Uterus (tissue), 4 donors: ENCODE measurements around the gene RNF151. TPM values are rescaled to one million over a fixed set of nuclear protein-coding genes. Genes with fewer than 3 reads are reported as not detected.

Experiments
- DNase-seq, 2 donors: peaks; one replicate each; pipeline ENCODE4 v3.0.0-alpha.2; 2019 to 2020
- H3K27ac ChIP-seq, 2 donors: fragments of 200-600 bp; sonication (generic); 1 replicate in 1 of 2; 2 replicates in 1 of 2; pipeline ENCODE4 v1.5.1; 2016 to 2018
- H3K27me3 ChIP-seq, 2 donors: fragments of 200-600 bp; sonication (generic); one replicate each; pipeline ENCODE4 v1.5.1; 2018 to 2019; ENCODE audit warnings: control low read depth in 1 of 2
- H3K36me3 ChIP-seq, 2 donors: fragments of 200-600 bp; sonication (generic); one replicate each; pipeline ENCODE4 v1.5.1; 2019; ENCODE audit warnings: control low read depth in 1 of 2
- H3K4me1 ChIP-seq, 2 donors: fragments of 200-600 bp; sonication (generic); one replicate each; pipeline ENCODE4 v1.5.1; 2018 to 2019; ENCODE audit warnings: control low read depth in 1 of 2
- H3K4me3 ChIP-seq, 2 donors: fragments of 200-600 bp; sonication (generic); 1 replicate in 1 of 2; 2 replicates in 1 of 2; pipeline ENCODE4 v1.5.1; 2018 to 2019; ENCODE audit warnings: mild to moderate bottlenecking in 1 of 2
- H3K9me3 ChIP-seq, 2 donors: fragments of 200-600 bp; sonication (generic); one replicate each; pipeline ENCODE4 v1.5.1; 2019; ENCODE audit warnings: control low read depth in 1 of 2
- POLR2A ChIP-seq, 2 donors: fragments of 450-650 bp; IDR thresholded peaks; one replicate each; pipeline ENCODE4 v1.6.1; 2016; ENCODE audit warnings: antibody characterized with exemption in 2 of 2, mild to moderate bottlenecking in 1 of 2, moderate library complexity in 1 of 2
- intact Hi-C: fragments of 100-400 bp; cut with DNase I; formaldehyde crosslinking; loops from one replicate; pipeline ENCODE4 v1.15.1; 2023; ENCODE audit warnings: low total_unique reads
- total RNA-seq, 4 donors: library from RNA; depleted of rRNA in 3 of 4; stranded (reverse); fragments of >200 nt in 3 of 4; gene quantifications; one replicate each; pipeline versions ENCODE4 v1.1.0 to v1.2.4, GENCODE V29; 2014 to 2023
- TF ChIP-seq, protein P1 (sequence below), 4 experiments: fragments of 200-600 bp in 2 of 4; fragments of 450-650 bp in 2 of 4; sonication (generic) in 2 of 4; IDR thresholded peaks; one replicate each; pipeline ENCODE4 v1.5.1; 2016 to 2019; ENCODE audit warnings: antibody characterized with exemption in 4 of 4, mild to moderate bottlenecking in 2 of 4, moderate library complexity in 1 of 4
- donor health status: DM: yes; HTN: yes; CAD: no.

The RNF151 gene
- total RNA-seq, 4 donors from 2014 or later, result not detected

DNA sequence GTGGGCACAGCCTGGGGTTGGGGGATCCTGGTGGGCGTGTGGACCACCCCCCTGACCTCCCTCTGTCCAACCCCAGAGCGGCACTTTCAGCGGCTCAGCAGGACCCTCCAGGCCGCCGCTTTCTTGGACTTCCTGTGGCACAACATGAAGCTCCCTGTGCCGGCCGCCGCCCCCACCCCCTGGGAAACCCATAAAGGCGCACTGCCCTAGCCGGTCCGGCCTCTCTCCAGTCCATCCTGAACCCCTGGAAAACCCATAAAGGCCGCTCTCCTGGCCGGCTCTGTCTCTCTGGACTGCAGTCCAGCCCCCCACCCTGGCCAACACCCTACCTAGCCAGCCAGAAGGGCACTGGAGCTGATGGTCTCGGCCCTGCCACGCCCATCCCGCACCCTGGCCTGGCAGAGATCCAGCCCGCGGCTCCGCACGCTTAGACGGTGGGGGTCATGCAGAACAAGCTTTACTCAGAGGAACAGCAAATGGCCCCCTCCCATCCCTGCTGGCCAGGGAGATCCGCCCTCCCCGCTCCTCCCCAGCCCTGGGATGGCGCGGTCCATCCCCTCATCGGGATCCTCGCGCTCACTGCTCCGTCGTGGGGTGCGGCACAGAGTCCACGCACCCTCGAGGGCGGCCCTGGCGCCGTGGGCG lies 11.9 kb downstream of the RNF151 start:
- peaks cover 0 to 14% of the 10 kb centered on the region in 2 donors for H3K27me3 ChIP-seq
- no peak for DNase-seq
- TF ChIP-seq POLR2A (IDR thresholded peaks at IDR 0.05), result no peak
- TF ChIP-seq, protein P1, sequence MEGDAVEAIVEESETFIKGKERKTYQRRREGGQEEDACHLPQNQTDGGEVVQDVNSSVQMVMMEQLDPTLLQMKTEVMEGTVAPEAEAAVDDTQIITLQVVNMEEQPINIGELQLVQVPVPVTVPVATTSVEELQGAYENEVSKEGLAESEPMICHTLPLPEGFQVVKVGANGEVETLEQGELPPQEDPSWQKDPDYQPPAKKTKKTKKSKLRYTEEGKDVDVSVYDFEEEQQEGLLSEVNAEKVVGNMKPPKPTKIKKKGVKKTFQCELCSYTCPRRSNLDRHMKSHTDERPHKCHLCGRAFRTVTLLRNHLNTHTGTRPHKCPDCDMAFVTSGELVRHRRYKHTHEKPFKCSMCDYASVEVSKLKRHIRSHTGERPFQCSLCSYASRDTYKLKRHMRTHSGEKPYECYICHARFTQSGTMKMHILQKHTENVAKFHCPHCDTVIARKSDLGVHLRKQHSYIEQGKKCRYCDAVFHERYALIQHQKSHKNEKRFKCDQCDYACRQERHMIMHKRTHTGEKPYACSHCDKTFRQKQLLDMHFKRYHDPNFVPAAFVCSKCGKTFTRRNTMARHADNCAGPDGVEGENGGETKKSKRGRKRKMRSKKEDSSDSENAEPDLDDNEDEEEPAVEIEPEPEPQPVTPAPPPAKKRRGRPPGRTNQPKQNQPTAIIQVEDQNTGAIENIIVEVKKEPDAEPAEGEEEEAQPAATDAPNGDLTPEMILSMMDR (IDR thresholded peaks at IDR 0.05), result no peak
- no peaks in the 10 kb centered on the region for H3K4me1 ChIP-seq
- no peaks in the 10 kb centered on the region for H3K9me3 ChIP-seq
- H3K36me3 ChIP-seq, result no peaks in the 10 kb centered on the region
- no peak overlapping the region for H3K27ac ChIP-seq
- no peak overlapping the region for H3K4me3 ChIP-seq
- intact Hi-C loops, result no loop called here

DNA sequence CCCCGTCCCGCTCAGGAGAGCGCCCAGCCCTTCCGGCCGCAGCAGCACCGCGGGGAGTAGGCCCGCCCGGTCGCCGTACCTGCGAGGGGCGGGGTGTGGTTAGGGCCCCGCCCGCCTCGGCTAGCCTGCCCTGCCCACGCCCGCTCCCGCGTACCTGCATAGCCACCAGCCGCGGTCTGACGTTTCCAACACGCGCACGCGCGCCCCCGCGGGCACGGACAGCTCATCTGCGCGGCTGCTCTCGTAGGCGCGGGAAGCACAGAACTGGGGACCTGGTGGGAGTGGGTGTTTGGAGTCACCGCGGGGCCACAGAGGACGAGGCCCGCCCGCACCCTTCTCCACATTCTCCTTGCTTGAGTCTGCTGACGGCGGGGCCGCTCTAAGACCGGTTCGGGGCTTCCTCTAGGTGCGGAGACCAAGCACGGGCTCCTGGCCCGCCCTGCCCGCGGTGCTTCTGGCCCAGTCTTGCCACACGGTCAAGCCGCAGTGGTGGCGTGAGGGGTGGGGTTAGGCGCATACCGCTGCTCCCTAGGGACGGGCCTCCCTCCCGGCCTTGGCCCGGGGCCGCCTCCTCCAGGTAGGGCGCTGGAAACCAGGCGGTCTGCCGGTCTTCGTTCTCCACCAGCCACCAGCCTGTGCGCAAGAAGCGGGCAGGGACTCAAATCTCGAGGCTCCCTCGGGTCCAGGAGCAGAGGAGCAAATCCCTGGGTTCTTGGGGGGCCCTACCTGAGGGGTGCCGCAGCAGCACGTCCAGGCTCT lies 12.8 kb downstream of the RNF151 start:
- intact Hi-C loops, result no loop called here
- H3K9me3 ChIP-seq, result no peaks in the 10 kb centered on the region
- DNase-seq, result no peak
- H3K27ac ChIP-seq, result no peak overlapping the region
- H3K36me3 ChIP-seq, result no peaks in the 10 kb centered on the region
- H3K4me3 ChIP-seq, result no peak overlapping the region
- H3K4me1 ChIP-seq, result no peaks in the 10 kb centered on the region
- TF ChIP-seq, protein P1 (IDR thresholded peaks at IDR 0.05), result no peak
- TF ChIP-seq POLR2A (IDR thresholded peaks at IDR 0.05), result no peak
- H3K27me3 ChIP-seq, result peaks cover 0 to 14% of the 10 kb centered on the region in 2 donors

- Histone ChIP-seq H3K36me3 (no peaks in the 10 kb centered on the region), H3K27ac (no peak overlapping the region), H3K4me3 (no peak overlapping the region), H3K9me3 (no peaks in the 10 kb centered on the region), H3K27me3 (peaks cover 0 to 14% of the 10 kb centered on the region in 2 donors), H3K4me1 (peaks cover 0 to 6% of the 10 kb centered on the region in 2 donors)
- intact Hi-C loops, result no loop called here
- no peak for DNase-seq
- TF ChIP-seq, protein P1 (IDR thresholded peaks at IDR 0.05), result no peak
- TF ChIP-seq POLR2A (IDR thresholded peaks at IDR 0.05), result no peak
These were observed 13.5 kb downstream of the RNF151 start for GRCh38 chr16:1980030-1980769.

GRCh38 chr16:1980770-1981087 lies 14.1 kb downstream of the RNF151 start:
- H3K27me3 ChIP-seq, result peaks cover 0 to 14% of the 10 kb centered on the region in 2 donors
- TF ChIP-seq, protein P1 (IDR thresholded peaks at IDR 0.05), result no peak
- no peak for TF ChIP-seq POLR2A (IDR thresholded peaks at IDR 0.05)
- H3K4me1 ChIP-seq, result peaks cover 0 to 8% of the 10 kb centered on the region in 2 donors
- no peaks in the 10 kb centered on the region for H3K36me3 ChIP-seq
- no peaks in the 10 kb centered on the region for H3K9me3 ChIP-seq
- no peak overlapping the region for H3K27ac ChIP-seq
- no peak overlapping the region for H3K4me3 ChIP-seq
- no peak for DNase-seq
- intact Hi-C loops, result no loop called here

GRCh38 chr16:1981398-1981836 lies 14.8 kb downstream of the RNF151 start, which contains the start of gene NOXO1:
TSS of gene NOXO1 (minus strand) at chr16:1981469. CDS start at chr16:1981179, 290 bp downstream.
- H3K4me1 ChIP-seq, result peaks cover 0 to 8% of the 10 kb centered on the region in 2 donors
- no peak within 1 kb of the TSS for H3K27ac ChIP-seq
- H3K4me3 ChIP-seq, result no peak within 1 kb of the TSS
- intact Hi-C loops, result no loop called here
- H3K9me3 ChIP-seq, result no peaks in the 10 kb centered on the region
- H3K27me3 ChIP-seq, result peaks cover 0 to 14% of the 10 kb centered on the region in 2 donors
- DNase-seq, result no peak
- no peaks in the 10 kb centered on the region for H3K36me3 ChIP-seq
- no peak for TF ChIP-seq POLR2A (IDR thresholded peaks at IDR 0.05)
- TF ChIP-seq, protein P1 (IDR thresholded peaks at IDR 0.05), result no peak
